HEK293 (cell line): ENCODE data around the gene HPSE2.

Experiments used
- CTCF ChIA-PET: fragments of 350-600 bp; formaldehyde crosslinking; extraction: SDS; loops from one replicate; lab custom pipeline; 2021; ENCODE audit warnings: antibody characterized with exemption; lab: Yijun Ruan, JAX
- POLR2A ChIA-PET: fragments of 300-600 bp; formaldehyde crosslinking; extraction: SDS; loops from one replicate; lab custom pipeline; 2020; ENCODE audit warnings: antibody characterized with exemption, inconsistent platforms; lab: Yijun Ruan, JAX
- H3K27ac ChIP-seq: fragments of 200-500 bp; sonication (Bioruptor generic); 2 replicates; pipeline ENCODE4 v1.5.1; 2014; ENCODE audit warnings: low read depth, low read length, control low read depth, inconsistent platforms; ENCODE audit errors: extremely low read depth
- H3K36me3 ChIP-seq, 2 experiments: fragments of 200-500 bp in 1 of 2; sonication (Bioruptor generic) in 1 of 2; 1 replicate in 1 of 2; 2 replicates in 1 of 2; pipeline ENCODE4 v1.5.1; 2014 to 2017; ENCODE audit warnings: inconsistent platforms in 2 of 2, low read length in 2 of 2; ENCODE audit not compliant: control insufficient read depth in 2 of 2, insufficient read depth in 1 of 2
- H3K4me1 ChIP-seq: fragments of 200-500 bp; sonication (Bioruptor generic); 2 replicates; pipeline ENCODE4 v1.5.1; 2014; ENCODE audit warnings: mild to moderate bottlenecking, low read length, inconsistent platforms; ENCODE audit not compliant: control insufficient read depth, insufficient read depth
- H3K4me3 ChIP-seq: 2 replicates; pipeline ENCODE4 v1.5.1; 2011; ENCODE audit warnings: low read depth, mild to moderate bottlenecking, control low read depth, low read length, moderate library complexity
- H3K9me3 ChIP-seq: fragments of 200-500 bp; sonication (Bioruptor generic); 2 replicates; pipeline ENCODE4 v1.5.1; 2014; ENCODE audit warnings: low read depth, low read length, inconsistent platforms; ENCODE audit not compliant: control insufficient read depth, insufficient read depth
- CTCF ChIP-seq: fragments of 450-650 bp; formaldehyde crosslinking; IDR thresholded peaks from 2 replicates; pipeline ENCODE4 v1.5.1; 2016; ENCODE audit warnings: missing biosample characterization, missing genetic modification characterization
- GLI2 ChIP-seq: fragments of 450-650 bp; formaldehyde crosslinking; IDR thresholded peaks from 2 replicates; pipeline ENCODE4; 2017; ENCODE audit warnings: missing biosample characterization, missing genetic modification characterization, low read depth, borderline replicate concordance
- HIC1 ChIP-seq: fragments of 450-650 bp; formaldehyde crosslinking; IDR thresholded peaks from 2 replicates; pipeline ENCODE4 v1.5.1; 2016; ENCODE audit warnings: missing biosample characterization, missing genetic modification characterization
- HOXD13 ChIP-seq: sonication (generic); formaldehyde crosslinking; IDR thresholded peaks from 2 replicates; pipeline ENCODE4 v1.8.0; 2022; ENCODE audit warnings: missing genetic modification reagents, borderline replicate concordance
- KLF10 ChIP-seq: fragments of 450-650 bp; IDR thresholded peaks from 2 replicates; pipeline ENCODE4 v1.5.1; 2018; ENCODE audit warnings: missing biosample characterization, mild to moderate bottlenecking, missing genetic modification characterization
- KLF9 ChIP-seq: fragments of 450-650 bp; formaldehyde crosslinking; IDR thresholded peaks from 2 replicates; pipeline ENCODE4 v1.5.1; 2016; ENCODE audit warnings: missing biosample characterization, missing genetic modification characterization, low read depth
- REPIN1 ChIP-seq: fragments of 450-650 bp; formaldehyde crosslinking; IDR thresholded peaks from 2 replicates; pipeline ENCODE4 v1.5.1; 2017; ENCODE audit warnings: missing biosample characterization, missing genetic modification characterization, low read depth
- ZNF114 ChIP-seq: fragments of 450-650 bp; formaldehyde crosslinking; IDR thresholded peaks from 2 replicates; pipeline ENCODE4 v1.5.0; 2017; ENCODE audit warnings: missing biosample characterization, missing genetic modification characterization
- ZNF157 ChIP-seq: fragments of 450-650 bp; formaldehyde crosslinking; IDR thresholded peaks from 2 replicates; pipeline ENCODE4 v1.5.1; 2016; ENCODE audit warnings: missing biosample characterization, missing genetic modification characterization
- ZNF19 ChIP-seq: fragments of 450-650 bp; formaldehyde crosslinking; IDR thresholded peaks from 2 replicates; pipeline ENCODE4; 2016; ENCODE audit warnings: missing biosample characterization, missing genetic modification characterization, low read depth
- ZNF211 ChIP-seq: fragments of 450-650 bp; formaldehyde crosslinking; IDR thresholded peaks from 2 replicates; pipeline ENCODE4 v1.5.1; 2016; ENCODE audit warnings: low read depth, missing biosample characterization, missing genetic modification characterization
- ZNF274 ChIP-seq, 2 experiments: fragments of 200-500 bp in 1 of 2; fragments of 450-650 bp in 1 of 2; sonication (Bioruptor generic) in 1 of 2; formaldehyde crosslinking in 1 of 2; IDR thresholded peaks; 2 replicates each; pipeline versions ENCODE4 v1.5.1 to v1.6.1; 2014 to 2016; ENCODE audit warnings: borderline replicate concordance in 1 of 2, inconsistent platforms in 1 of 2, low read length in 1 of 2, missing biosample characterization in 1 of 2, missing genetic modification characterization in 1 of 2
- ZNF362 ChIP-seq: fragments of 450-650 bp; formaldehyde crosslinking; IDR thresholded peaks from 2 replicates; pipeline ENCODE4 v1.5.1; 2016; ENCODE audit warnings: missing biosample characterization, missing genetic modification characterization
- ZNF37A ChIP-seq: fragments of 450-650 bp; IDR thresholded peaks from 2 replicates; pipeline ENCODE4 v1.5.1; 2018; ENCODE audit warnings: missing biosample characterization, missing genetic modification characterization
- ZNF433 ChIP-seq: fragments of 450-650 bp; formaldehyde crosslinking; IDR thresholded peaks from 2 replicates; pipeline ENCODE4 v1.5.1; 2016; ENCODE audit warnings: missing biosample characterization, missing genetic modification characterization, low read depth
- ZNF513 ChIP-seq: fragments of 450-650 bp; IDR thresholded peaks from 2 replicates; pipeline ENCODE4 v1.5.1; 2018; ENCODE audit warnings: missing biosample characterization, missing genetic modification characterization
- ZNF549 ChIP-seq: fragments of 450-650 bp; IDR thresholded peaks from 2 replicates; pipeline ENCODE4 v1.5.1; 2018; ENCODE audit warnings: missing biosample characterization, missing genetic modification characterization, mild to moderate bottlenecking, inconsistent platforms, moderate library complexity
- ZNF585B ChIP-seq: fragments of 450-650 bp; formaldehyde crosslinking; IDR thresholded peaks from 2 replicates; pipeline ENCODE4 v1.5.1; 2016; ENCODE audit warnings: missing biosample characterization, missing genetic modification characterization
- ZNF610 ChIP-seq: fragments of 450-650 bp; formaldehyde crosslinking; IDR thresholded peaks from 2 replicates; pipeline ENCODE4 v1.5.1; 2016; ENCODE audit warnings: missing biosample characterization, missing genetic modification characterization, borderline replicate concordance
- ZNF677 ChIP-seq: fragments of 450-650 bp; IDR thresholded peaks from 2 replicates; pipeline ENCODE4 v1.5.0; 2018; ENCODE audit warnings: missing biosample characterization, mild to moderate bottlenecking, missing genetic modification characterization, moderate library complexity
- ZNF785 ChIP-seq: fragments of 450-650 bp; formaldehyde crosslinking; IDR thresholded peaks from 2 replicates; pipeline ENCODE4 v1.5.1; 2016; ENCODE audit warnings: missing biosample characterization, missing genetic modification characterization
- ZNF791 ChIP-seq: fragments of 450-650 bp; formaldehyde crosslinking; IDR thresholded peaks from 2 replicates; pipeline ENCODE4 v1.5.1; 2016; ENCODE audit warnings: missing biosample characterization, missing genetic modification characterization
- TF ChIP-seq, protein P1 (sequence below): fragments of 450-650 bp; formaldehyde crosslinking; IDR thresholded peaks from 2 replicates; pipeline ENCODE4; 2016; ENCODE audit warnings: missing biosample characterization, missing genetic modification characterization
- TF ChIP-seq, protein P2 (sequence below): fragments of 450-650 bp; formaldehyde crosslinking; IDR thresholded peaks from 2 replicates; pipeline ENCODE4 v1.5.1; 2016; ENCODE audit warnings: missing biosample characterization, missing genetic modification characterization
- TF ChIP-seq, protein P3 (sequence below): fragments of 450-650 bp; formaldehyde crosslinking; IDR thresholded peaks from 2 replicates; pipeline ENCODE4 v1.5.1; 2016; ENCODE audit warnings: missing biosample characterization, missing genetic modification characterization

The HPSE2 gene

DNA sequence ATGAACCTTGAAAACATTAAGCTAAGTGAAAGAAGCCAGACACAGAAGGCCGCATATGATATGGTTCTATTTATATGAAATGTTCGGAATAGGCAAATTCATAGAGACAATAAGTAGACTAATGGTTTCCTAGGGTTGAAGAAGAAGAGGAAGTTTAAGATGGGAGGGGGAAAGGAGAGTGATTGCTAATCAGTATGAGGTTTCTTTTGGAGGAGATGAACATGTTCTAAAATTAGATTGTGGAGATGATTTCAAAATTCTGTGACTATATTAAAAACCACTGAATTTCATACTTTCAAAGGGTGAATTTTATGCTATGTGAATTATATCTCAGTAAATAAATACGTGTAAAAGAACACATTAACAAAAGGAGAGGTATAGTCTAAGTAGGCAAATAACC, 612.5 kb downstream of the HPSE2 start (continued):
- TF ChIP-seq, protein P1, sequence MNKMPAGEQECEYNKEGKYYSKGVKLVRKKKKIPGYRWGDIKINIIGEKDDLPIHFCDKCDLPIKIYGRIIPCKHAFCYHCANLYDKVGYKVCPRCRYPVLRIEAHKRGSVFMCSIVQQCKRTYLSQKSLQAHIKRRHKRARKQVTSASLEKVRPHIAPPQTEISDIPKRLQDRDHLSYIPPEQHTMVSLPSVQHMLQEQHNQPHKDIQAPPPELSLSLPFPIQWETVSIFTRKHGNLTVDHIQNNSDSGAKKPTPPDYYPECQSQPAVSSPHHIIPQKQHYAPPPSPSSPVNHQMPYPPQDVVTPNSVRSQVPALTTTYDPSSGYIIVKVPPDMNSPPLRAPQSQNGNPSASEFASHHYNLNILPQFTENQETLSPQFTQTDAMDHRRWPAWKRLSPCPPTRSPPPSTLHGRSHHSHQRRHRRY: no peak
- no peak for TF ChIP-seq HIC1 (tag by site-specific recombination)
- no peak for TF ChIP-seq KLF10
- no peak for TF ChIP-seq ZNF513
- TF ChIP-seq ZNF19 (tag by site-specific recombination): no peak
- no peak for TF ChIP-seq ZNF274 (IDR thresholded peaks at IDR 0.05; ENCODE audit: low read length)
- TF ChIP-seq ZNF274 (tag by site-specific recombination; IDR thresholded peaks at IDR 0.05; ENCODE audit: borderline replicate concordance): no peak
- no peak for TF ChIP-seq KLF9 (tag by site-specific recombination)

DNA sequence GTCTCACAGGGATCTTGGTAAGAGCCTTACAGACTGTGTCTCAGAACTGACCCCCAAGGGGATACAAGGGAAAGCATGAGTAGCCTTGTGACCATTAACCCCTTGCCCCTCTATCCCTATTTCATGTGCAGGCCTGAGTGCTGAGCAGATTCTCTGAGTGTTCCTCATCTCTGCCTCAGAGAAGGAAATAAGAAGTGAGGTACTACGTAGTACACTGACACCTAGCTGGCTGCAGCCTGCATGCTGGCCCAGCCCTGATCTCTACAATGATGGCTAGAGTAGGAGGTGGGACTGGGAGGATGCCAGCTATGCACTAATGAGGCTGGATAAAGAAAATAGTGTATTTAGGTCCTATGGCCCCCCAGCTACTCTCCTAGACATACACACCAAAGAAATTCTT, 614.0 kb downstream of the HPSE2 start:
- ChIA-PET CTCF (interaction anchor here (0.7 kb wide), 1 partner anchor 675 kb away, joined by 3 read pairs; no protein-coding TSS in a partner anchor), POLR2A (no interaction called here)
- no peak for TF ChIP-seq ZNF585B (tag by site-specific recombination)
- TF ChIP-seq ZNF791 (tag by site-specific recombination): no peak
- TF ChIP-seq ZNF785 (tag by site-specific recombination): no peak
- no peak for TF ChIP-seq HOXD13 (CRISPR knock-in tag)
- no peak for TF ChIP-seq ZNF433
- no peak for TF ChIP-seq ZNF677 (tag by site-specific recombination)
- TF ChIP-seq, protein P2, sequence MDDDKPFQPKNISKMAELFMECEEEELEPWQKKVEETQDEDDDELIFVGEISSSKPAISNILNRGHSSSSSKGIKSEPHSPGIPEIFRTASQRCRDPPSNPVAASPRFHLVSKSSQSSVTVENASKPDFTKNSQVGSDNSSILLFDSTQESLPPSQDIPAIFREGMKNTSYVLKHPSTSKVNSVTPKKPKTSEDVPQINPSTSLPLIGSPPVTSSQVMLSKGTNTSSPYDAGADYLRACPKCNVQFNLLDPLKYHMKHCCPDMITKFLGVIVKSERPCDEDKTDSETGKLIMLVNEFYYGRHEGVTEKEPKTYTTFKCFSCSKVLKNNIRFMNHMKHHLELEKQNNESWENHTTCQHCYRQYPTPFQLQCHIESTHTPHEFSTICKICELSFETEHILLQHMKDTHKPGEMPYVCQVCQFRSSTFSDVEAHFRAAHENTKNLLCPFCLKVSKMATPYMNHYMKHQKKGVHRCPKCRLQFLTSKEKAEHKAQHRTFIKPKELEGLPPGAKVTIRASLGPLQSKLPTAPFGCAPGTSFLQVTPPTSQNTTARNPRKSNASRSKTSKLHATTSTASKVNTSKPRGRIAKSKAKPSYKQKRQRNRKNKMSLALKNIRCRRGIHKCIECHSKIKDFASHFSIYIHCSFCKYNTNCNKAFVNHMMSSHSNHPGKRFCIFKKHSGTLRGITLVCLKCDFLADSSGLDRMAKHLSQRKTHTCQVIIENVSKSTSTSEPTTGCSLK (tag by site-specific recombination): no peak
- TF ChIP-seq, protein P3, sequence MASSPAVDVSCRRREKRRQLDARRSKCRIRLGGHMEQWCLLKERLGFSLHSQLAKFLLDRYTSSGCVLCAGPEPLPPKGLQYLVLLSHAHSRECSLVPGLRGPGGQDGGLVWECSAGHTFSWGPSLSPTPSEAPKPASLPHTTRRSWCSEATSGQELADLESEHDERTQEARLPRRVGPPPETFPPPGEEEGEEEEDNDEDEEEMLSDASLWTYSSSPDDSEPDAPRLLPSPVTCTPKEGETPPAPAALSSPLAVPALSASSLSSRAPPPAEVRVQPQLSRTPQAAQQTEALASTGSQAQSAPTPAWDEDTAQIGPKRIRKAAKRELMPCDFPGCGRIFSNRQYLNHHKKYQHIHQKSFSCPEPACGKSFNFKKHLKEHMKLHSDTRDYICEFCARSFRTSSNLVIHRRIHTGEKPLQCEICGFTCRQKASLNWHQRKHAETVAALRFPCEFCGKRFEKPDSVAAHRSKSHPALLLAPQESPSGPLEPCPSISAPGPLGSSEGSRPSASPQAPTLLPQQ (tag by site-specific recombination): no peak
- TF ChIP-seq ZNF362 (tag by site-specific recombination): no peak
- no peak for TF ChIP-seq CTCF (tag by site-specific recombination)
- no peak for TF ChIP-seq ZNF37A (tag by site-specific recombination)
- TF ChIP-seq GLI2 (tag by site-specific recombination): no peak
- TF ChIP-seq ZNF549 (tag by site-specific recombination): no peak
- no peak for TF ChIP-seq REPIN1 (tag by site-specific recombination)
- no peak for TF ChIP-seq ZNF157 (tag by site-specific recombination)
- TF ChIP-seq ZNF211 (tag by site-specific recombination): no peak
- TF ChIP-seq ZNF114 (tag by site-specific recombination): no peak
- TF ChIP-seq ZNF610: no peak
- no peaks in the 10 kb centered on the region for H3K36me3 ChIP-seq
- H3K27ac ChIP-seq: no peak overlapping the region
- no peaks in the 10 kb centered on the region; the same call in 1 of the 2 replicates for H3K4me1 ChIP-seq
- no peaks in the 10 kb centered on the region for H3K9me3 ChIP-seq
- no peak overlapping the region for H3K4me3 ChIP-seq
